Measurements from ENCODE around the gene GCNT3. TPM values are rescaled to one million over a fixed set of nuclear protein-coding genes. Genes with fewer than 3 reads are reported as not detected.

The GCNT3 gene
- total RNA-seq, 4 donors from 2014 or later = 30.5 to 112 (median 77.6) TPM

DNA sequence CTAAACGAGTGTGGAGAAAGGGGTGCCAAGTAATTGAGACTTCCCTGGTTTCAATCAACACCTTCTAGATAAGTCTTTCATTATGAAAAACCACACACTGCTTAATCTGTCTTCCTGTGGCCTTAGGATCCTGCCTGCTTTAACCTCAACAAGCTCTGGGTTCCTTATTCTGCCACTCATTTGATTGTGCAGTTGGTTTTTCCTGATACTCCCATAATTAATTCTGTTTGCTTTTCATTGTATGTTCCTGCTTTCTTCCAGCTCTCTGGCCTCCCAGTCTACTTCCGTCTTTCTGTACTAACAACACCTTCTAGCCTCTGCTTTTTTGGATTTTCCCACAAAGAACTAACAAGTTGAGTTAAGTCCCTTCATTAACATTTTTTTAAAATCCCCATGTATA, 20.2 kb upstream of the GCNT3 start:
- no peak for DNase-seq
- no peaks in the 10 kb centered on the region for H3K36me3 ChIP-seq
- TF ChIP-seq, protein P1, sequence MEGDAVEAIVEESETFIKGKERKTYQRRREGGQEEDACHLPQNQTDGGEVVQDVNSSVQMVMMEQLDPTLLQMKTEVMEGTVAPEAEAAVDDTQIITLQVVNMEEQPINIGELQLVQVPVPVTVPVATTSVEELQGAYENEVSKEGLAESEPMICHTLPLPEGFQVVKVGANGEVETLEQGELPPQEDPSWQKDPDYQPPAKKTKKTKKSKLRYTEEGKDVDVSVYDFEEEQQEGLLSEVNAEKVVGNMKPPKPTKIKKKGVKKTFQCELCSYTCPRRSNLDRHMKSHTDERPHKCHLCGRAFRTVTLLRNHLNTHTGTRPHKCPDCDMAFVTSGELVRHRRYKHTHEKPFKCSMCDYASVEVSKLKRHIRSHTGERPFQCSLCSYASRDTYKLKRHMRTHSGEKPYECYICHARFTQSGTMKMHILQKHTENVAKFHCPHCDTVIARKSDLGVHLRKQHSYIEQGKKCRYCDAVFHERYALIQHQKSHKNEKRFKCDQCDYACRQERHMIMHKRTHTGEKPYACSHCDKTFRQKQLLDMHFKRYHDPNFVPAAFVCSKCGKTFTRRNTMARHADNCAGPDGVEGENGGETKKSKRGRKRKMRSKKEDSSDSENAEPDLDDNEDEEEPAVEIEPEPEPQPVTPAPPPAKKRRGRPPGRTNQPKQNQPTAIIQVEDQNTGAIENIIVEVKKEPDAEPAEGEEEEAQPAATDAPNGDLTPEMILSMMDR (IDR thresholded peaks at IDR 0.05) = no peak
- no peak for TF ChIP-seq POLR2A (IDR thresholded peaks at IDR 0.05)
- peaks cover 0 to 22% (median 9%) of the 10 kb centered on the region in 4 donors for H3K4me1 ChIP-seq
- H3K27ac ChIP-seq = peak overlapping the region in 3 of 4 donors; percentile 40 to 81 (median 67)
- H3K4me3 ChIP-seq = no peak overlapping the region
- H3K9me3 ChIP-seq = no peaks in the 10 kb centered on the region
- H3K27me3 ChIP-seq = no peaks in the 10 kb centered on the region

DNA sequence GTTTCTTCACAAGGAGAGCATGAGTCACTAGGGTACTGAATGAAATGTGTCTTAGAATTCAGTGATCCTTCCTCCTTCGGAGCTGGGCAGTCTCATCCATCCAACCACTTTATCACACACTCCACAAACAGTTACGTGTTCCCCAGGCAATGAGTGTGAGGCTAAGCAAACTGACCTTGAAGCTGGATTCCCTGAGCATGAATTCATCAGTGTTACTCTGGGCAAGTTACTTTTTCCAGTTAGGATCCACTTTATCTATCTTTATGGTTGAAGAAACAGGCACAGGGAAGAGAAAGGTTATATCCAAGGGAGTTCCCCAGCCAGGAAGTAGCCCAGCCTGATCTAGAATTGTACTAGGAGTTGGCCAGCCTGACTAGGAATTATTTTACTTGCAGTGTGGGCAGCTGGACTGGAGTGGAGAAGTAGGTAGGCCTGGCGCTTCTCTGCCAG, 17.1 kb upstream of the GCNT3 start:
- Histone ChIP-seq H3K36me3 (no peaks in the 10 kb centered on the region), H3K4me1 (peaks cover 0 to 19% (median 9%) of the 10 kb centered on the region in 4 donors)

DNA sequence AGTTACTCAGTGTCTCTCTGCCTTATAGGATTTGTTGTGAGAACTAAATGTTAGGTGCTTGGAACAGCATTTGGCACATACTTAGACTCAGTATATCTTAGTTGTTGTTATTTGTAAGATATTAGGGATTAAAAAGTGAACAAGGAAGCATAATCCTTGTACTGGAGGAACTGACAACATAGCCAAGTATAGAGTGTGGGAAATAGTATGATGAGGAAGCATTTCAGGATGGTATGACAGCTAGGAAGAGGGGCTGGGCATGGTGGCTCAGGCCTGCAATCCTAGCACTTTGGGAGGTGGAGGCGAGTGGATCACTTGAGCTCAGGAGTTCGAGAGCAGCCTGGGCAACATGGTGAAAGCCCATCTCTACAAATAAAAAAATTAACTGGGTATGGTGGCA, 16.6 kb upstream of the GCNT3 start:
- DNase-seq = no peak
- Histone ChIP-seq H3K27me3 (no peaks in the 10 kb centered on the region), H3K9me3 (no peaks in the 10 kb centered on the region), H3K36me3 (no peaks in the 10 kb centered on the region), H3K4me1 (peaks cover 0 to 19% (median 9%) of the 10 kb centered on the region in 4 donors), H3K27ac (peak overlapping the region in 3 of 4 donors; percentile 78 to 95 (median 89)), H3K4me3 (peak overlapping the region in 1 of 4 donors; percentile 11)
- TF ChIP-seq, protein P1 (IDR thresholded peaks at IDR 0.05) = no peak
- no peak for TF ChIP-seq POLR2A (IDR thresholded peaks at IDR 0.05)

More for the DNA sequence above, 17.1 kb upstream of the GCNT3 start:
- Histone ChIP-seq H3K27ac (peak overlapping the region in 3 of 4 donors; percentile 78 to 95 (median 89)), H3K27me3 (no peaks in the 10 kb centered on the region), H3K4me3 (peak overlapping the region in 1 of 4 donors; percentile 11), H3K9me3 (no peaks in the 10 kb centered on the region)
- DNase-seq = peak in 1 of 3 donors; percentile 71
- TF ChIP-seq POLR2A (IDR thresholded peaks at IDR 0.05) = no peak
- TF ChIP-seq, protein P1 (IDR thresholded peaks at IDR 0.05) = no peak

DNA sequence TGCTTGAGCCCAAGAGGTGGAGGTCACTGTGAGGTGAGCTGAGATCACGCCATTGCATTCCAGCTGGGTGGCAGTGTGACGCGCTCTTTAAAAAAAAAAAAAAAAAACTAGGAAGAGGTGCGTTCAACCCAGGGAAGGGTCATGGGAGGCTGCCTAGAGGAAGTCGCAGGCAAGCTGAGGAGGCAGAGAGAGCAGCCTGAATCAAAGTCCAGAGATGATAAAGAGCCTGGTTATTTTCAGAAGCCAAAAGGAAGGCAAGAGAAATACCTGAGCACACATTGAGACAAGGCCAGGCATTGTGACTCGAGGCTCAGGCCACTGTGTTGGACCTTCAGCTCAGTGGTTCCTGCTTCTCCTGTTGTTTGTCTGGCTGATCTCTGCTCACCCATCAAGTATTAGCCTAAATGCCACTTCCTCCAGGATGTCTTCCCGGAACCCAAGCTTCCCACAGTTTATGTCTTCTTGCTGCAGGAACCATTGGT, 16.1 kb upstream of the GCNT3 start:
- no peaks in the 10 kb centered on the region for H3K36me3 ChIP-seq
- peaks cover 0 to 19% (median 9%) of the 10 kb centered on the region in 4 donors for H3K4me1 ChIP-seq

DNA sequence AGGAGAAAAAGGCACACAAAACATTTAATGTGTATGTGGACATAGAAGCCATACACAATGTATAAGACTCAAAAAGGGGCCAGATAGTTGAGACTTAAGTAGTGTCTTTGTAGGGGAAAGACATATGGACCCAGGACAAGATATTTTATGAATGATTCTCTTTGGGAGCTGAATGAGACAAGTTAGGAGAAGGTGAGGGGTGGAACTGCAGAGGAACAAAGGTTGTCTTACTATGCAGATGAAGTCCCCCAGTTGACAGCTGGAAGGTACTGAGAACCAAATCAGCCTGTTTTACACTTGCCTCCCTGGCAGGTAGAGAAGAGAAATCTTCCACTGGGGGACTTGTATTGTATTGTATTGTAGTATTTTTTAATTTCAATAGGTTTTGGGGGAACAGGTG, 14.9 kb upstream of the GCNT3 start:
- TF ChIP-seq, protein P1 (IDR thresholded peaks at IDR 0.05) = no peak
- no peak for TF ChIP-seq POLR2A (IDR thresholded peaks at IDR 0.05)
- peaks cover 0 to 4% (median 0%) of the 10 kb centered on the region in 4 donors for H3K9me3 ChIP-seq
- H3K36me3 ChIP-seq = no peaks in the 10 kb centered on the region
- peak overlapping the region in 3 of 4 donors; percentile 67 to 89 (median 86) for H3K27ac ChIP-seq
- no peak overlapping the region for H3K4me3 ChIP-seq
- no peaks in the 10 kb centered on the region for H3K27me3 ChIP-seq
- DNase-seq = no peak
- peaks cover 0 to 14% (median 9%) of the 10 kb centered on the region in 4 donors for H3K4me1 ChIP-seq

More for the DNA sequence above, 16.1 kb upstream of the GCNT3 start:
- peak in 2 of 3 donors; percentile 62 to 75 for DNase-seq
- TF ChIP-seq POLR2A (IDR thresholded peaks at IDR 0.05) = peak in 1 of 2 donors; percentile 55
- TF ChIP-seq, protein P1 (IDR thresholded peaks at IDR 0.05) = no peak
- H3K9me3 ChIP-seq = no peaks in the 10 kb centered on the region
- H3K27me3 ChIP-seq = no peaks in the 10 kb centered on the region
- peak overlapping the region in 3 of 4 donors; percentile 78 to 95 (median 89) for H3K27ac ChIP-seq
- H3K4me3 ChIP-seq = peak overlapping the region in 1 of 4 donors; percentile 11

Data from Peyer's patch (tissue), 4 donors.